HCT116 (cell line): ENCODE data around the gene SLAMF8. TPM values are rescaled to one million over a fixed set of nuclear protein-coding genes. Genes with fewer than 3 reads are reported as not detected.

Source experiments
- ATAC-seq: fragments of 200-7000 bp; cut with Tn5 transposase; 2 replicates; pipeline ENCODE4 v1.9.1; 2020; ENCODE audit warnings: mild to moderate bottlenecking, moderate library complexity
- BruUV-seq: library from RNA; stranded (reverse); fragments of 400-500 nt; replicated peaks from 2 replicates; lab custom pipeline; 2021; lab: Mats Ljungman, UMichigan
- CTCF ChIA-PET: fragments of 300-600 bp; sonication (Branson Sonifier 250); formaldehyde crosslinking; loops from one replicate; lab custom pipeline; 2021; ENCODE audit warnings: antibody characterized with exemption; lab: Charles Lee
- POLR2A ChIA-PET: fragments of 300-600, 350-600 bp; sonication (Branson Sonifier 250); formaldehyde crosslinking; loops from one replicate; lab custom pipeline; 2021; ENCODE audit warnings: antibody characterized with exemption; lab: Charles Lee
- RAD21 ChIA-PET, 2 experiments: fragments of 300-600 bp; sonication (Branson Sonifier 250); formaldehyde crosslinking; loops; one replicate each; lab custom pipeline; 2023; ENCODE audit warnings: low total read pairs in 2 of 2; ENCODE audit not compliant: uncharacterized antibody in 2 of 2, unreplicated experiment in 2 of 2, low non-redundant PET in 1 of 2; lab: Charles Lee
- DNase-seq: peaks from one replicate; pipeline ENCODE4 v3.0.0-alpha.2; 2010; ENCODE audit warnings: low read depth, low spot score
- H2AFZ ChIP-seq: fragments of 200-600 bp; shearing (Covaris generic), sonication (generic); 2 replicates; pipeline ENCODE4 v1.6.1; 2017; ENCODE audit warnings: low read depth, mixed run types, mixed read lengths, antibody characterized with exemption, low read length; ENCODE audit not compliant: poor library complexity, severe bottlenecking
- H3K27ac ChIP-seq: 2 replicates; pipeline ENCODE4 v1.5.1; 2012; ENCODE audit warnings: low read depth, low read length
- H3K27me3 ChIP-seq: fragments of 200-600 bp; sonication (generic); 2 replicates; pipeline ENCODE4 v1.6.1; 2016; ENCODE audit warnings: mixed run types, low read length, mixed read lengths; ENCODE audit not compliant: insufficient read depth
- H3K36me3 ChIP-seq, 2 experiments: fragments of 200-500 bp in 1 of 2; fragments of 200-600 bp in 1 of 2; sonication (Bioruptor generic) in 1 of 2; sonication (generic) in 1 of 2; 2 replicates each; pipeline versions ENCODE4 v1.5.1 to v1.6.1; 2014 to 2016; ENCODE audit warnings: low read length in 2 of 2, inconsistent platforms in 1 of 2, mixed read lengths in 1 of 2, mixed run types in 1 of 2; ENCODE audit not compliant: insufficient read depth in 2 of 2, control insufficient read depth in 1 of 2
- H3K4me1 ChIP-seq, 2 experiments: fragments of 200-600 bp in 1 of 2; sonication (generic) in 1 of 2; 2 replicates each; pipeline versions ENCODE4 v1.5.1 to v1.6.1; 2012 to 2017; ENCODE audit warnings: low read length in 2 of 2, inconsistent platforms in 1 of 2, mild to moderate bottlenecking in 1 of 2, mixed read lengths in 1 of 2, mixed run types in 1 of 2, moderate library complexity in 1 of 2; ENCODE audit not compliant: insufficient read depth in 2 of 2, control insufficient read depth in 1 of 2
- H3K4me2 ChIP-seq: fragments of 200-600 bp; sonication (generic); 2 replicates; pipeline ENCODE4 v1.6.1; 2017; ENCODE audit warnings: mixed run types, low read length, mixed read lengths
- H3K4me3 ChIP-seq, 2 experiments: fragments of 200-600 bp in 1 of 2; sonication (generic) in 1 of 2; replicated peaks in 1 of 2; 2 replicates each; pipeline ENCODE4 v1.5.1; 2011 to 2016; ENCODE audit warnings: low read length in 2 of 2, control low read depth in 1 of 2, low read depth in 1 of 2, mild to moderate bottlenecking in 1 of 2, mixed read lengths in 1 of 2, mixed run types in 1 of 2
- H3K79me2 ChIP-seq: fragments of 200-600 bp; sonication (generic); 2 replicates; pipeline ENCODE4 v1.6.1; 2017; ENCODE audit warnings: mild to moderate bottlenecking, mixed run types, low read length, moderate library complexity, mixed read lengths; ENCODE audit not compliant: insufficient read depth
- H3K9ac ChIP-seq: fragments of 200-600 bp; sonication (generic); 2 replicates; pipeline ENCODE4 v1.6.1; 2016; ENCODE audit warnings: low read length, mixed read lengths
- H3K9me2 ChIP-seq: fragments of 200-600 bp; sonication (generic), shearing (Covaris generic); 2 replicates; pipeline ENCODE4 v1.6.1; 2017; ENCODE audit warnings: mixed run types, mild to moderate bottlenecking, moderate library complexity; ENCODE audit not compliant: insufficient read depth
- H3K9me3 ChIP-seq, 2 experiments: fragments of 200-500 bp in 1 of 2; fragments of 200-600 bp in 1 of 2; sonication (Bioruptor generic) in 1 of 2; sonication (generic) in 1 of 2; 2 replicates each; pipeline ENCODE4 v1.6.1; 2014 to 2017; ENCODE audit warnings: low read length in 2 of 2, mixed read lengths in 2 of 2, inconsistent platforms in 1 of 2, low read depth in 1 of 2, mild to moderate bottlenecking in 1 of 2, mixed run types in 1 of 2, moderate library complexity in 1 of 2; ENCODE audit not compliant: control insufficient read depth in 1 of 2, insufficient read depth in 1 of 2
- H4K20me1 ChIP-seq: fragments of 200-600 bp; sonication (generic), shearing (Covaris generic); 2 replicates; pipeline ENCODE4 v1.6.1; 2017; ENCODE audit warnings: mixed run types, mild to moderate bottlenecking, moderate library complexity; ENCODE audit not compliant: insufficient read depth
- CEBPB ChIP-seq: IDR thresholded peaks from 2 replicates; pipeline ENCODE4 v1.6.1; 2012; ENCODE audit warnings: low read depth
- EZH2phosphoT487 ChIP-seq: fragments of 200-600 bp; IDR thresholded peaks from 2 replicates; pipeline ENCODE4 v1.6.1; 2018; ENCODE audit warnings: antibody characterized with exemption, borderline replicate concordance
- FOSL1 ChIP-seq: IDR thresholded peaks from 2 replicates; pipeline ENCODE4 v1.6.1; 2012; ENCODE audit warnings: low read depth
- JUND ChIP-seq: IDR thresholded peaks from 2 replicates; pipeline ENCODE4 v1.6.1; 2012
- SP1 ChIP-seq: IDR thresholded peaks from 2 replicates; pipeline ENCODE4 v1.6.1; 2012; ENCODE audit warnings: low read depth
- TCF7L2 ChIP-seq: IDR thresholded peaks from 2 replicates; pipeline ENCODE4 v1.7.0; 2011; ENCODE audit warnings: borderline replicate concordance, inconsistent platforms; ENCODE audit not compliant: insufficient read depth, insufficient read length; ENCODE audit errors: extremely low read depth
- intact Hi-C: fragments of 100-400 bp; cut with micrococcal nuclease; formaldehyde crosslinking; loops from 2 replicates; pipeline ENCODE4 v1.10.0; 2022
- total RNA-seq: library from RNA; stranded (reverse); gene quantifications from one replicate; pipeline ENCODE4 v1.2.1, GENCODE V29; 2021; ENCODE audit not compliant: unreplicated experiment
- TF ChIP-seq, protein P1 (sequence below): IDR thresholded peaks from 2 replicates; pipeline ENCODE4 v1.6.1; 2012; ENCODE audit warnings: low read depth

Gene SLAMF8
- total RNA-seq, 1 experiment from 2014 or later: not detected

DNA sequence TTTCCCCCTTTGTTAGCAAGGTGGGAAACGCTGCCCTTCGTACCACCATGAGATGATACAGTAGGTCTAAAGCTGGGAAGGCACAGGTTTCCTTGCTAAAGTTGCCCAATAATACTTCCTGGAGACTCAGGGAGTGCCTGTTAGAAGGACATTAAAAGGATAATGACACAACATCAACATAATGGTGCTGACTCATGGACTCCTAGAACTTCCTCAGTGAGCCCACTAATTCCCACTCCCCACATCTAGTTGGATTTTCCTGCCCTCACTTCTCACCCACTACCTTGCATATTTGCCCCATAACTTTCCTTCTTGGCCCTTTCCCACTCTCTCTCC lies 55.8 kb downstream of the SLAMF8 start:
- peak; percentile 35 for ATAC-seq
- H3K36me3 ChIP-seq: no peaks in the 10 kb centered on the region
- no peaks in the 10 kb centered on the region for H3K79me2 ChIP-seq
- RAD21 ChIA-PET: no interaction called here
- H2AFZ ChIP-seq: no peak overlapping the region
- H3K9me3 ChIP-seq: no peaks in the 10 kb centered on the region
- intact Hi-C loops: no loop called here
- peaks cover 21 to 37% of the 10 kb centered on the region in 2 experiments for H3K4me1 ChIP-seq
- H3K4me2 ChIP-seq: peak overlapping the region; percentile 54
- H3K27ac ChIP-seq: peak overlapping the region; percentile 49; the same call in 1 of the 2 replicates
- POLR2A ChIA-PET: interaction anchor here (1.2 kb wide), 1 partner anchor 14 kb away, joined by 3 read pairs; no protein-coding TSS in a partner anchor
- 0 out of 2 replicates have a peak overlapping the region, but pooled peaks have one; percentile 3 for H3K9ac ChIP-seq
- peak overlapping the region in 1 of 2 experiments; percentile 4; a peak in 1 of 4 replicates for H3K4me3 ChIP-seq
- TF ChIP-seq TCF7L2 (peak; percentile 27), JUND (peak; percentile 38; the same call in 1 of the 2 replicates), SP1 (peak; percentile 25; the same call in 1 of the 2 replicates), EZH2phosphoT487 (no peak), FOSL1 (peak; percentile 34; the same call in 1 of the 2 replicates), CEBPB (peak; percentile 84)
- TF ChIP-seq, protein P1, sequence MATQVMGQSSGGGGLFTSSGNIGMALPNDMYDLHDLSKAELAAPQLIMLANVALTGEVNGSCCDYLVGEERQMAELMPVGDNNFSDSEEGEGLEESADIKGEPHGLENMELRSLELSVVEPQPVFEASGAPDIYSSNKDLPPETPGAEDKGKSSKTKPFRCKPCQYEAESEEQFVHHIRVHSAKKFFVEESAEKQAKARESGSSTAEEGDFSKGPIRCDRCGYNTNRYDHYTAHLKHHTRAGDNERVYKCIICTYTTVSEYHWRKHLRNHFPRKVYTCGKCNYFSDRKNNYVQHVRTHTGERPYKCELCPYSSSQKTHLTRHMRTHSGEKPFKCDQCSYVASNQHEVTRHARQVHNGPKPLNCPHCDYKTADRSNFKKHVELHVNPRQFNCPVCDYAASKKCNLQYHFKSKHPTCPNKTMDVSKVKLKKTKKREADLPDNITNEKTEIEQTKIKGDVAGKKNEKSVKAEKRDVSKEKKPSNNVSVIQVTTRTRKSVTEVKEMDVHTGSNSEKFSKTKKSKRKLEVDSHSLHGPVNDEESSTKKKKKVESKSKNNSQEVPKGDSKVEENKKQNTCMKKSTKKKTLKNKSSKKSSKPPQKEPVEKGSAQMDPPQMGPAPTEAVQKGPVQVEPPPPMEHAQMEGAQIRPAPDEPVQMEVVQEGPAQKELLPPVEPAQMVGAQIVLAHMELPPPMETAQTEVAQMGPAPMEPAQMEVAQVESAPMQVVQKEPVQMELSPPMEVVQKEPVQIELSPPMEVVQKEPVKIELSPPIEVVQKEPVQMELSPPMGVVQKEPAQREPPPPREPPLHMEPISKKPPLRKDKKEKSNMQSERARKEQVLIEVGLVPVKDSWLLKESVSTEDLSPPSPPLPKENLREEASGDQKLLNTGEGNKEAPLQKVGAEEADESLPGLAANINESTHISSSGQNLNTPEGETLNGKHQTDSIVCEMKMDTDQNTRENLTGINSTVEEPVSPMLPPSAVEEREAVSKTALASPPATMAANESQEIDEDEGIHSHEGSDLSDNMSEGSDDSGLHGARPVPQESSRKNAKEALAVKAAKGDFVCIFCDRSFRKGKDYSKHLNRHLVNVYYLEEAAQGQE: no peak
- CTCF ChIA-PET: interaction anchor here (1.2 to 2.4 kb wide), 4 partner anchors 8 to 102 kb away, joined by 3 to 11 read pairs (median 6); partner anchors contain the start of gene DUSP23
- no peaks in the 10 kb centered on the region for H3K27me3 ChIP-seq
- BruUV-seq: no TSS peak
- H4K20me1 ChIP-seq: no peaks in the 10 kb centered on the region
- no peaks in the 10 kb centered on the region for H3K9me2 ChIP-seq
- DNase-seq: no peak
